Measurements from ENCODE around the gene NTRK2.

NTRK2 gene

GRCh38 chr9:84711936-84712335 is 42.4 kb downstream of the NTRK2 start:
- H3F3A ChIP-seq (ENCODE audit: insufficient read depth, low read length): no peaks in the 10 kb centered on the region
- H3K27ac ChIP-seq (ENCODE audit: low read depth, low read length, poor library complexity, severe bottlenecking): no peak overlapping the region
- no peak overlapping the region for H3K9ac ChIP-seq (ENCODE audit: low read length)
- no peaks in the 10 kb centered on the region for H3K27me3 ChIP-seq (ENCODE audit: insufficient read depth, low read length)
- TF ChIP-seq CTCF (IDR thresholded peaks at IDR 0.05; ENCODE audit: low read length) (no peak), EZH2 (IDR thresholded peaks at IDR 0.05; ENCODE audit: borderline replicate concordance, low read length) (no peak)
- H3K4me2 ChIP-seq (ENCODE audit: low read length): no peak overlapping the region
- no peaks in the 10 kb centered on the region for H4K20me1 ChIP-seq (ENCODE audit: insufficient read depth, low read length)
- no peaks in the 10 kb centered on the region for H3K36me3 ChIP-seq (ENCODE audit: insufficient read depth, low read length)
- H3K4me3 ChIP-seq (ENCODE audit: low read depth, low read length, poor library complexity, severe bottlenecking): no peak overlapping the region
- H3K79me2 ChIP-seq (ENCODE audit: insufficient read depth, low read length): no peaks in the 10 kb centered on the region
- H3K4me1 ChIP-seq (ENCODE audit: insufficient read depth, low read length, severe bottlenecking): no peaks in the 10 kb centered on the region
- H3K9me2 ChIP-seq (ENCODE audit: low read depth, low read length): no peaks in the 10 kb centered on the region
- H3K9me3 ChIP-seq (ENCODE audit: low read length): no peaks in the 10 kb centered on the region
- no peak overlapping the region for H2AFZ ChIP-seq (ENCODE audit: low read length)

DNA sequence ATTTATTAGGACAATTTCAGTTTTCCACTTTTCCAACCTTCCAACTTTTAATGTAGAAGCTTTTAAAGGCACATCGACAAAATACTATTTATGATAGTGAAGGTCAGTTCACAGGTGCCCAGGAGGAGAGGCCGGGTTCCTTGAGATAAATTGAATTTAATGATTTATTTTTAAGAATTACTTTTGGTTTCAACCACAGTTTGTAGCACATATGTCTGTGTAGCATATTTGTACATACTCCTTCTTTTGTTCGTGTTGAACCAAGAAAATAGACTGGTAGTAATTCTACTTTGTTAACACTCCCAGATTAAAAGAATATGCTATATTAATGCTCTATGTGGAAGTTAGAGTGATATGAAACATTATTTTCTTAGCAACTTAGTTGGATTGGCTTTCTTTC is 46.7 kb downstream of the NTRK2 start:
- H3K79me2 ChIP-seq (ENCODE audit: insufficient read depth, low read length): no peaks in the 10 kb centered on the region
- no peaks in the 10 kb centered on the region for H3K36me3 ChIP-seq (ENCODE audit: insufficient read depth, low read length)
- no peak overlapping the region for H2AFZ ChIP-seq (ENCODE audit: low read length)
- TF ChIP-seq CTCF (IDR thresholded peaks at IDR 0.05; ENCODE audit: low read length) (no peak), EZH2 (IDR thresholded peaks at IDR 0.05; ENCODE audit: borderline replicate concordance, low read length) (no peak)
- H3K27me3 ChIP-seq (ENCODE audit: insufficient read depth, low read length): 0 out of 2 replicates have a peak, but pooled peaks cover 3% of the 10 kb centered on the region
- H4K20me1 ChIP-seq (ENCODE audit: insufficient read depth, low read length): no peaks in the 10 kb centered on the region
- no peaks in the 10 kb centered on the region for H3K9me2 ChIP-seq (ENCODE audit: low read depth, low read length)
- H3K9ac ChIP-seq (ENCODE audit: low read length): no peak overlapping the region
- H3K4me3 ChIP-seq (ENCODE audit: low read depth, low read length, poor library complexity, severe bottlenecking): no peak overlapping the region
- H3K27ac ChIP-seq (ENCODE audit: low read depth, low read length, poor library complexity, severe bottlenecking): no peak overlapping the region
- H3K9me3 ChIP-seq (ENCODE audit: low read length): no peaks in the 10 kb centered on the region
- H3K4me2 ChIP-seq (ENCODE audit: low read length): no peak overlapping the region
- H3K4me1 ChIP-seq (ENCODE audit: insufficient read depth, low read length, severe bottlenecking): no peaks in the 10 kb centered on the region
- no peaks in the 10 kb centered on the region for H3F3A ChIP-seq (ENCODE audit: insufficient read depth, low read length)

DNA sequence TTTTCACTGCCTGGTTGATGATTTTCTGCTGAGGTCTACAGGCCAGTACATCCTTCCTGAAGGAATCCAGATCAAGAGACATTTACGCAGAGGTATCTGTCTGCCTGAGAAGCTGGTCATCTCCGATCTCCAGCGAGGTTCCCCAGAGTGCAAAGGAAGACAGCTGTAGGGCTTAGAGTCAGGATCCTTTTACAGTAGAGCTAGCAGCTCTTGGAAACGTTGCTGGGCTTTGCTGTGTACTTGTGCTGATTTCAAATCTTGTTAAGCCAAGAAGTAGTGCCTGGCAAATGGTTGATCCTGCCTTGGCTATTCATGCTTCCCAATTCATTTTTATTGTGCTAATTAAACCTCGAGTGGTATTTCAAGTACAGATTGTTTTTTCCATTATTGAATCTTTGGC is 48.9 kb downstream of the NTRK2 start:
- Histone ChIP-seq H3F3A (ENCODE audit: insufficient read depth, low read length) (no peaks in the 10 kb centered on the region), H3K4me1 (ENCODE audit: insufficient read depth, low read length, severe bottlenecking) (no peaks in the 10 kb centered on the region), H3K4me3 (ENCODE audit: low read depth, low read length, poor library complexity, severe bottlenecking) (no peak overlapping the region), H3K9me3 (ENCODE audit: low read length) (no peaks in the 10 kb centered on the region), H2AFZ (ENCODE audit: low read length) (no peak overlapping the region), H3K27me3 (ENCODE audit: insufficient read depth, low read length) (0 out of 2 replicates have a peak, but pooled peaks cover 3% of the 10 kb centered on the region), H3K9ac (ENCODE audit: low read length) (no peak overlapping the region), H3K27ac (ENCODE audit: low read depth, low read length, poor library complexity, severe bottlenecking) (no peak overlapping the region), H3K36me3 (ENCODE audit: insufficient read depth, low read length) (no peaks in the 10 kb centered on the region), H3K4me2 (ENCODE audit: low read length) (no peak overlapping the region), H4K20me1 (ENCODE audit: insufficient read depth, low read length) (no peaks in the 10 kb centered on the region), H3K9me2 (ENCODE audit: low read depth, low read length) (no peaks in the 10 kb centered on the region), H3K79me2 (ENCODE audit: insufficient read depth, low read length) (no peaks in the 10 kb centered on the region)
- TF ChIP-seq CTCF (IDR thresholded peaks at IDR 0.05; ENCODE audit: low read length) (no peak), EZH2 (IDR thresholded peaks at IDR 0.05; ENCODE audit: borderline replicate concordance, low read length) (no peak)
